GM18508 (cell line): Measurements from ENCODE around the gene PKNOX2.

Experiments
- ATAC-seq: cut with Tn5 transposase; IDR thresholded peaks from one replicate; pipeline ENCODE4 v1.9.1; 2021; ENCODE audit warnings: moderate number of reproducible peaks; ENCODE audit not compliant: insufficient read depth, unreplicated experiment

PKNOX2 gene

DNA sequence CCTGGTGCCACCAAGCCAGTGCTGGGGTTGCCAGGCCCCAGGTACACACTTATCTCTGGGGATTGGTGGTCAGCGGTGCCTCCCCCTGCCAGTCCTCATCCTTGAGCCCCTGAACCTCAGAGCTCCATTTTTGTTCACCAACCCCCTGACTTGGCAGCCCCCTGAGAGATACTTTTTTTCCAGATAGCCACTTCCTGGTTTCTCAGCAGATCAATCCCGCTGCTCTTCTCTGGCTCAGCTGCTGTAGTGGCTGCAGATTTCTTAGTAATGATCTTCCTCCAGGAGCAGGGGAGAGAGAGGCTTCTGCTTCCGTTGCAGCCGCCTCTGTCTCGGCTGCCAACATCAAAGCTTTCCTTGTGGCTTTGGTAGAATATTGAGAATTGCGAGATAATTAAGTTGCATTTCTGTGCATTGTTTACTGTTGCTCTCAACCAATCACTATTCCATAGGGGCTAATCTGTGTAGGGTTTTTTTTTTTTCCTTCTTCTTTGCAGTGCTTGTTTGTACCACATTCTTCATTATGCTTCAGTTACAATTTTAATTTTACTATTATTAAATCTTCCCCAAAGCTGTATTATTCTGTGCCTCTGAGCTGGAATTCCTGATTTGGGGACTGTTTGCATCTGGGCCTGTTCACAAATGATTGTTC is 92.1 kb downstream of the PKNOX2 start:
- no peak for ATAC-seq

GRCh38 chr11:125257190-125257579 is 92.6 kb downstream of the PKNOX2 start:
- no peak for ATAC-seq

DNA sequence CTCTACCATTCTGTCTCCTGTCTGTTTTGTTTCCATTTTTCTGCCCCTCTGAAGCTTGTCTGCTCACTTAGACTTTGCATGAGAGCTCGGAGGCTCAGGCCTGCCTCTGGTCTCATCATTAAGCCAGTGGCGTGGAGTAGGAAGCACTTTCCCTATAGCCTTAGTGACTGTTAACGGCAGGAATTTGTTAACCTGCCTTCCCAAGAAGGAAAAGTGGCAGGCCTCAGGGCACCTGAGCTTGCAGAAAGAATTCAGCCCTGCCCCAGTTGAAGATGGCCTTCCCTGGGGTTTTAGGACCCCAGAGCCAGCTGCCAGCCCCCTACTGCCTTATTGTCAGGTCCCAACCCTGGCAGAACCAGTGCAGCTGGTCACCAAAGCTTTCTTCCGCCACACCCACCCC is 93.2 kb downstream of the PKNOX2 start:
- no peak for ATAC-seq

- no peak for ATAC-seq
These were observed 93.9 kb downstream of the PKNOX2 start for GRCh38 chr11:125258291-125259032.

GRCh38 chr11:125261588-125261987 is 97.0 kb downstream of the PKNOX2 start:
- ATAC-seq: no peak

DNA sequence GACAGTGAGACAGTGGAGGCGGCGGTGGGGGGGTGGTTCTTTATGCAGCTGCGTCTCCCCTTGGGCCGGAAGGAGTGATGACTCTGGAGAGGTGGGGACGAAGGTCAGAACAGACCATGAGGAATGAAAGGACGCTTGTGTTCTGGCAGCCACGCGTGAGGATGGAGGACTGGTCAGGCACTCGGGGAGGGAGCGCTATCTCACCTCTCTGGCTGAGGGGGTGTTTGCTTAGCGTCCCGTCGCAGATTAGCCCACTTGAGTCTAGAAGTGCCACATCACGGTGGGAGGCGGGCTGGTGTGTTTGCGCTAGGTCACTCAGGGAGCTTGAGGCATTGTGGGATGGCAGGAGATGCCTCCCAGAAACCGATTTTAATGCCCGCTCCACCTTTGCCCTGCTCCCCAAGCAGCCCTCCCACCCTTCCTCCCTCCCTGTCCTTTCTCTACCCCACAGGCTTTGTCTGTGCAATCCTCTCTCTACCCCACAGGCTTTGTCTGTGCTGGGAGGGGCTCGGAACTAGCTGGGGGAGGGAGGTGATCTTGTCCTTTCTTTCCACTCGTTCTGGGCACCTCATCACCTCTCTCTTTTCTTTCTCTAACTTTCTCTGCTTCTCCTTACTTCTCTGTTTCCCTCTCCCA is 97.8 kb downstream of the PKNOX2 start:
- no peak for ATAC-seq

- no peak for ATAC-seq
These were observed 98.3 kb downstream of the PKNOX2 start for GRCh38 chr11:125262830-125263218.

- no peak for ATAC-seq
These were observed 98.8 kb downstream of the PKNOX2 start for GRCh38 chr11:125263268-125263790.

DNA sequence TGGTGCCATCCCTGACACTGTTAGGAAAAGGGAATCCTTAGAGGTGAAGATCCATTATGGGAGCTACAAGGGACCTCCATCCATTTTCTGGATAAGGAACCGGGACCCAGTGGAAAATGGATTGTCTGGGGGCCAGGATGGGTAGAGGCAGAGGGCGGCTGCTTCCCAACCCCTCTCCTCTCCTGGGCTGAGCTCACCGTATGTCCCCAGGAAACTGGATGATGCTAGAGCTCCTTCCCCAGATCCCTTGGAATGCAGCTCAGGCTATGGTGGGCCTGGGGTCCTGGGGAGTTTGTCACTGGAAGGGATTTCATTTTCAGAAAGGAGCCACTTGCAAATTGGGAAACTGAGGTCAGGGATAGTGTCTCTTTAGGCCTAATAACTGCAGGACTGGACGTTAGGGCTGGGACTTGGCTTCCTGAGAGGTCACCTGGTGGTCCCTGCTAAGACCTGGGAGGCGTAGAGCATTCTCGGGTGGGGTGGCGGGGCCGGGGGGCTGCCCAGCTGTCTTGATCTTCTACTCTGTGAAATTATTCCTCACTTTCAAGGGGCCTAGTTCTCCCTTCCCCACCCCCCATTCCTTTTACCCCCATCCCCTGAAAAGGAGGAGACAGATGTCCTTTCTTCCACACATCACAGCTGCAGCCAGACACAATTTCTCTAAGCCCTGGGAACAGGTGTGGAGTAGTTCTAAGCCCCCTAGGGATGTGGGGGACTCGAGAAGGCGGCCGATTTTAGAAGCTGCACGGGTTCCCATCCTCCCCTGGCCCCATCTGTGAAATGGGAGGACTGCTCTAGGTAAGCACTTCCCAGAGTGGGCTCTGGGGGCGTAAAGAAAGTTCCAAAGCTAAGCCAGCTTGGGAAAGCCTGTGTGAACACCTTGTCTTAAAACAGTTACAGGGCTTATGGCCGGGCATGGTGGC is 99.8 kb downstream of the PKNOX2 start:
- no peak for ATAC-seq

- ATAC-seq: no peak
These were observed 103.0 kb downstream of the PKNOX2 start for GRCh38 chr11:125267548-125267947.

- no peak for ATAC-seq
These were observed 104.1 kb downstream of the PKNOX2 start for GRCh38 chr11:125268611-125269010.

DNA sequence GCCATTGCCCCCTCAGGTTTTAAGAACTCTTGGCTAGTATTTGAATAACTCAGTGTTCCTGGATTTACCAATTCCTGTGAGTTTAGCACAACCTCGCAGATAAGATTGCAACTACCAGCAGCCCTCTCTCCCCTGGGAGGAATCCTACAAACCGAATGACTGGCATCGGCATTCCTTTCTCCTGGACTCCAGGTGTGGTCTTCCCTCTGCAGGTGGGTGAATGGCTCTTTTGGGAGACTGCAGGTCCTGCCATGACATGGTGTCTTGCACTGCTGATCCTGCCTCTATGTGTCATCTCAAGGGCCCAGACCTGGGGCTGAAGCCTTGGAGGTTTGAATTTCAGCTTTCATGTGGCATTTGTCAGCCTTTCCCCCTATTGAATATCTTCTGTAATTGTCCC is 105.6 kb downstream of the PKNOX2 start:
- no peak for ATAC-seq

DNA sequence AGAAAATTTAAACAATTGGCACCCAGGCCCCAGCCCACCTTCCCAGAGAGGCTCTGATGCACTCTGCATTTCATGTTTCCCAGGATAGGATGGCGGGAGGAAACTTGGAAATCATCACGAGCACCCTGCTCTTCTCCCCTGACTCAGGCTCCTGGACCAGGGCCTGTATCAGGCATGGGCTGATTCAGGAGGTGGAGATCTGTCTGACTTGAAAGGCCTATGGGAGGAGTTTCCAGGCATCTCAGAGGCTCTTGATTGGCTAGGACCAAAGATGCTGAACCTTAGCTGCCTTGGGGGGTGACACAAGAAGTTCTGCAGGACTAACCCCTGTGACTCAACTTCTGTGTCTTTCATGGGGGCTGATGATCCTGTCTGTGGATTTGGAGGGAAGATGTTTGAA is 106.2 kb downstream of the PKNOX2 start:
- no peak for ATAC-seq

DNA sequence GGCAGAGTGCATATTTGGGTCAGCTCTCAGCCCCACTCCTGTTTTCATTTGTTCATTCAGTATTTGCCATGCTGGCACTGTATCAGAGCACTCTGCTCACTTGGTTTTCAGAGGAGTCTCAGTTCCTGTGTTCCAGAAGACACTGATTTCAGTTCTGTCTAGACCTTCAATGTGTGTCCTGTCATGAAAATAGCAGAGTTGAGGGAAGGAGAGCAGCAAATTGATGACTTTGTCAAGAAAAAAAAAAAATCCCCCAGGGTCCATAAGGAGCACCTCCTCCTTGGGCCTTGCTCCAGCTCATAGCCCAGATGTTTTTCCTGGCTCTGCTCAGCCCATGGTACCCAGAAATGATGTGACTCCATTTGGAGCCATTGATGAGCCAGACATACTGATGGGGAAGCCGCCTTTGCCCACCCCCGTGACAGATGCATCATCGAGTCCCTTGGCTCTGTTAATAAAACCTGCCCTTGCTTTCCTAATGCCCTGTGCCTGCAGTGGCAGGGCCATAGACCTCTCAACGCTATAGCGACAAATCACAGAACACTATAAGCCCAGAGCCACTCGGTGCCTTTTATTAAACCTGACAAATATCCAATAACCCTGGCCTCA is 107.0 kb downstream of the PKNOX2 start:
- ATAC-seq: no peak

DNA sequence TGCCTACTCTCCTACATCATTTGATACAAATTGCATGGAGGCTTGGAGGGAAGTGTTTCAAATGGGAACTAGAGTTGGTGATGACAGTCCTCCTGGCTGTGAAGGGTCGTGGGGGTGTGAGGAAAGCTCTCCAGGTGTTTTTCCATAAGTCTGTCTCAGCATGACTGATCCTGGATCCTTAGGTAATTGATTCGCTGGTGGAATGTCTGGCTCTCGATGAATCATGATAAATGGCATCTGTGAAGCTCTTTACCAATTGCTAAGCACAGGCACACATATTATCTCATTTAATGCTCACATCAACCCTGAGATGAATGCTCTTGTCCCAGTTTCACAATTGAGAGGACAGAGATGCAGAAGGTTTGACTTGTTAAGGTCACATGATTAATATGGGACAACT is 107.5 kb downstream of the PKNOX2 start:
- ATAC-seq: no peak

DNA sequence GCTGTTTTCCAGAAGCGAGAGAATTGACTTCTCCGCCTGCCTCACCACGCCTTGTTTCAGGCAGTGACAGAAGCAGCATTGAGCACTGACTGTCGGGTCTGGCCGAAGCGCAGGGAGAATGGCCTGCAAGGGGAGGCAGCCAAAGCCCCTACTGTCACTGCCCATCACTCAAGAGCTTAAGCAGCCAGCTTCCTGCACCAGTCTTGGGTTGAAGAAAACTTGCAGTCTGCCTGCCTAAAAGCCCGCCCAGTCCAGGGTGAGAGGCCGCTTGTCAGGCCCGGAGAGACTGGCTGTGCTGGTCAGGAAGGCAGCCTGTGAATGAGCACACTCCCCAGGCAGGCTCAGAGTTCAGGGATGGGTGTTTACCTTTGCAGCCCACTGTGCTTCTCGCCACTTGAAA is 108.3 kb downstream of the PKNOX2 start:
- ATAC-seq: no peak

- ATAC-seq: no peak
These were observed 109.0 kb downstream of the PKNOX2 start for GRCh38 chr11:125273519-125274000.

GRCh38 chr11:125274309-125274708 is 109.8 kb downstream of the PKNOX2 start:
- no peak for ATAC-seq

DNA sequence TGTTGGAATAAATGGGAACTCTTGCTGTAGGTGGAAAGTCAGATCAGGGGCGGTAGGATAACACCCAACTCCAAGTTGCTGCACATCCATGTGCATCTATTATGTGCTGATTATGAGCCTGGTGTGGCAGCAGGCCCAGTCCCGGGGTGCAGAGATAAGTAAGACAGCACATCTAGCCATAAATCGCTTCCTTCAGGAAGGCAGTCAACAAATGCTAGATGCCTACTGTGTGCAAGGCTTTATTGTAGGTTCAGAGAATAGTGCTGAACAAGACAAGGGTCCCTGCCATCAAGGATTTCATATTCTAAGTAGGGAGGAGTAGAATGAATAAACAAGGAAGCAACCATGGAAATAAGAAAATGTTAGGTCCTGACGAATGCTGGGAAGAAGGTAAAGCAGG is 110.2 kb downstream of the PKNOX2 start:
- no peak for ATAC-seq
